ENCODE data around the gene FAM185A.
A peak's percentile ranks its signal among the peaks of the same experiment; 100 is the strongest.
"Not testable (repeated sequence)": the region's sequence is repeated elsewhere in the genome, so short reads cannot be mapped to it uniquely, and the experiment has no call there.

Gene FAM185A

GRCh38 chr7:102833343-102833742 lies 84.5 kb downstream of the FAM185A start:
- DNase-seq, result no peak

GRCh38 chr7:102834466-102834865 lies 85.7 kb downstream of the FAM185A start:
- no peak for DNase-seq

GRCh38 chr7:102834999-102835398 lies 86.2 kb downstream of the FAM185A start:
- DNase-seq, result peak in 1 of 5 donors; percentile 85

- DNase-seq, result no peak
Observed at GRCh38 chr7:102836191-102836919, 87.6 kb downstream of the FAM185A start.

GRCh38 chr7:102836977-102837376 lies 88.2 kb downstream of the FAM185A start:
- no peak for DNase-seq

- no peak for DNase-seq
Observed at GRCh38 chr7:102837802-102838201, 89.0 kb downstream of the FAM185A start.

GRCh38 chr7:102838572-102839101 lies 89.8 kb downstream of the FAM185A start:
- DNase-seq, result not testable (repeated sequence)

- no peak for DNase-seq
Observed at GRCh38 chr7:102840404-102840803, 91.6 kb downstream of the FAM185A start.

- DNase-seq, result no peak
Observed at GRCh38 chr7:102841290-102841689, 92.5 kb downstream of the FAM185A start.

GRCh38 chr7:102842284-102842683 lies 93.5 kb downstream of the FAM185A start:
- no peak for DNase-seq

- DNase-seq, result peak in 1 of 5 donors; percentile 22
Observed at GRCh38 chr7:102843850-102844249, 95.1 kb downstream of the FAM185A start.

GRCh38 chr7:102845346-102845745 lies 96.5 kb downstream of the FAM185A start:
- DNase-seq, result no peak

- DNase-seq, result no peak
Observed at GRCh38 chr7:102849079-102849478, 100.3 kb downstream of the FAM185A start.

GRCh38 chr7:102849538-102849937 lies 100.7 kb downstream of the FAM185A start:
- DNase-seq, result no peak

GRCh38 chr7:102856036-102856435 lies 107.2 kb downstream of the FAM185A start:
- no peak for DNase-seq

Data from T-helper 1 cell (primary cell).